ENCODE results near the gene TSPAN15. TPM values are rescaled to one million over a fixed set of nuclear protein-coding genes. Genes with fewer than 3 reads are reported as not detected.
A peak's percentile ranks its signal among the peaks of the same experiment; 100 is the strongest.

TSPAN15 gene
- total RNA-seq, 1 experiment from 2014 or later = 7.7 TPM

DNA sequence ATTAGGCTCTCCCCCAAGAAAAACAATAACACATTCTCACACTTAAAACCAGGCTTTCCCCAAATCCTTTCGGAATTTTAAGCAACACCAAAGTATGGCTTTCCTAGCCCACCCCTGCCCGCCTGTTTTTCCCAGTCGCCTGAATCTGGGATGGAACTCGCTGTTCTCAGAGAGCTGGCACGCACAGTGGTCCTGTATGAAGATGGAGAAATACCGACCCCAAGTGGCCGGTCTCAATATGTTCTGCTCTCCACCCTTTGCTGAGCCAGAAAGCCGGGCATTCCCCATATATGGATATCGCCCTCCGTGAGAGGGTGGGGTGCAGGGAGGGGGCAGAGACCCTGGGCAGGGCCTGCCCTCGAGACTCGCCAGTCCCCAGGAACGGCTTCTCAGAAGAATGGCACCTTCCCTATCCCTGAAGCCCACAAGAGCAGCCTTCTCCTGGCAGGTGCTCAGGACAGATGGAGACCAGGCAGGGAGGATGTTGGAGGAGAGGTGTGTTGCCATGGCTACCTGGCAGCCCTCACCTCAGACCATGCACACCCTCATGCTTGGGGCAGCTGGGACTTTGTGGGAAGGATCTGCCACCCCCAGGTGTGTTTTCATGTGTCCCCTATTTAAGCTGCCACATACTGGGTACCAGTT, 37.9 kb upstream of the TSPAN15 start:
- Histone ChIP-seq H3K4me1 (ENCODE audit: insufficient read depth, low read length) (no peaks in the 10 kb centered on the region), H2BK12ac (ENCODE audit: insufficient read length, low read depth, low read length) (no peak overlapping the region), H4K5ac (ENCODE audit: insufficient read length, low read depth, low read length) (no peak overlapping the region), H3K56ac (ENCODE audit: insufficient read length, low read depth, low read length) (no peak overlapping the region), H3K23ac (ENCODE audit: insufficient read length, low read depth, low read length) (no peak overlapping the region), H2BK15ac (ENCODE audit: low read depth, low read length) (no peak overlapping the region), H2BK5ac (ENCODE audit: insufficient read length, low read length) (no peak overlapping the region), H3T11ph (ENCODE audit: low read length) (no peak overlapping the region), H3K4me2 (ENCODE audit: insufficient read depth, insufficient read length, low read length) (peak overlapping the region; percentile 30), H3K27me3 (ENCODE audit: insufficient read depth, low read length) (no peaks in the 10 kb centered on the region; the same call in 1 of the 2 replicates), H3K79me1 (ENCODE audit: insufficient read depth, low read depth, low read length, poor library complexity, severe bottlenecking) (no peaks in the 10 kb centered on the region), H3K4ac (ENCODE audit: low read depth, low read length) (no peak overlapping the region), H2BK120ac (ENCODE audit: low read depth, low read length, poor library complexity, severe bottlenecking) (no peak overlapping the region), H3K9me3 (ENCODE audit: control insufficient read depth, low read depth, low read length) (no peaks in the 10 kb centered on the region), H3K18ac (ENCODE audit: insufficient read length, low read depth, low read length) (peak overlapping the region; percentile 58), H2AK5ac (ENCODE audit: insufficient read length, low read length) (no peak overlapping the region), H3K14ac (ENCODE audit: insufficient read depth, low read length) (no peak overlapping the region; the same call in 1 of the 2 replicates), H4K8ac (replicated peaks; ENCODE audit: insufficient read length, low read depth, low read length) (no peak overlapping the region), H3K79me2 (ENCODE audit: insufficient read depth, low read length) (no peaks in the 10 kb centered on the region), H4K20me1 (ENCODE audit: control insufficient read depth, insufficient read depth, insufficient read length) (no peaks in the 10 kb centered on the region), H2AFZ (ENCODE audit: low read length) (no peak overlapping the region), H3K27ac (ENCODE audit: insufficient read length, low read depth, low read length) (no peak overlapping the region), H3K23me2 (ENCODE audit: insufficient read length, low read depth, low read length, poor library complexity, severe bottlenecking) (no peaks in the 10 kb centered on the region), H3K9ac (ENCODE audit: extremely low read depth, insufficient read length, low read length) (no peak overlapping the region), H2BK20ac (ENCODE audit: low read depth, low read length, poor library complexity, severe bottlenecking) (no peak overlapping the region), H4K91ac (ENCODE audit: insufficient read length, low read depth, low read length) (no peak overlapping the region)
- H3K4me3 Mint-ChIP-seq = peak overlapping the region in 1 of 2 experiments; percentile 35; a peak in 1 of 5 replicates
- peaks cover 10% of the 10 kb centered on the region for H3K27me3 Mint-ChIP-seq (ENCODE audit: low read depth)
- DNase-seq = peak; percentile 89
- no CpG with 5 or more reads among the region's 13 CpGs for WGBS (ENCODE audit: extremely low coverage, insufficient read length, low lambda C conversion rate)
- peaks cover 4 to 6% of the 10 kb centered on the region in 2 experiments; a peak in 3 of 4 replicates for H3K4me1 Mint-ChIP-seq
- no peak overlapping the region for H3K27ac Mint-ChIP-seq
- H3K36me3 Mint-ChIP-seq (ENCODE audit: insufficient read depth in 1 of 3, low read depth in 3 of 3) = no peaks in the 10 kb centered on the region
- TF ChIP-seq, protein P1, sequence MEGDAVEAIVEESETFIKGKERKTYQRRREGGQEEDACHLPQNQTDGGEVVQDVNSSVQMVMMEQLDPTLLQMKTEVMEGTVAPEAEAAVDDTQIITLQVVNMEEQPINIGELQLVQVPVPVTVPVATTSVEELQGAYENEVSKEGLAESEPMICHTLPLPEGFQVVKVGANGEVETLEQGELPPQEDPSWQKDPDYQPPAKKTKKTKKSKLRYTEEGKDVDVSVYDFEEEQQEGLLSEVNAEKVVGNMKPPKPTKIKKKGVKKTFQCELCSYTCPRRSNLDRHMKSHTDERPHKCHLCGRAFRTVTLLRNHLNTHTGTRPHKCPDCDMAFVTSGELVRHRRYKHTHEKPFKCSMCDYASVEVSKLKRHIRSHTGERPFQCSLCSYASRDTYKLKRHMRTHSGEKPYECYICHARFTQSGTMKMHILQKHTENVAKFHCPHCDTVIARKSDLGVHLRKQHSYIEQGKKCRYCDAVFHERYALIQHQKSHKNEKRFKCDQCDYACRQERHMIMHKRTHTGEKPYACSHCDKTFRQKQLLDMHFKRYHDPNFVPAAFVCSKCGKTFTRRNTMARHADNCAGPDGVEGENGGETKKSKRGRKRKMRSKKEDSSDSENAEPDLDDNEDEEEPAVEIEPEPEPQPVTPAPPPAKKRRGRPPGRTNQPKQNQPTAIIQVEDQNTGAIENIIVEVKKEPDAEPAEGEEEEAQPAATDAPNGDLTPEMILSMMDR (conservative IDR thresholded peaks at IDR 0.05) = peak; percentile 82
- no peaks in the 10 kb centered on the region for H3K9me3 Mint-ChIP-seq

Measured in H9 (cell line).